ENCODE measurements around the gene GLA. TPM values are rescaled to one million over a fixed set of nuclear protein-coding genes. Genes with fewer than 3 reads are reported as not detected.

GLA gene
- total and polyA plus RNA-seq, 9 of the 15 experiments (the other 6 are each of a cell fraction or from before 2014, with no cell fraction given) = 41.7 to 146 (median 73.8) TPM

- TF ChIP-seq ZNF407 (IDR thresholded peaks at IDR 0.05; ENCODE audit: low read depth) = no peak
- TF ChIP-seq E2F5 (CRISPR knock-in tag; IDR thresholded peaks at IDR 0.05) = no peak
- no peak for TF ChIP-seq GATAD2B (IDR thresholded peaks at IDR 0.05; ENCODE audit: borderline replicate concordance)
- no peak for TF ChIP-seq TEAD1 (CRISPR knock-in tag; IDR thresholded peaks at IDR 0.05)
- no peak for TF ChIP-seq ZNF740 (CRISPR knock-in tag; IDR thresholded peaks at IDR 0.05)
- TF ChIP-seq ZNF740 (tag; IDR thresholded peaks at IDR 0.05) = no peak
- TF ChIP-seq E4F1 (CRISPR knock-in tag; IDR thresholded peaks at IDR 0.05; ENCODE audit: borderline replicate concordance) = no peak
- TF ChIP-seq MXD1 (CRISPR knock-in tag; IDR thresholded peaks at IDR 0.05; ENCODE audit: borderline replicate concordance, poor library complexity, severe bottlenecking) = no peak
- TF ChIP-seq ILF3 (IDR thresholded peaks at IDR 0.05; ENCODE audit: borderline replicate concordance) = no peak
- no peak for TF ChIP-seq CTCFL (IDR thresholded peaks at IDR 0.05; ENCODE audit: borderline replicate concordance, insufficient read depth, low read depth, low read length, poor library complexity, severe bottlenecking)
Observed at GRCh38 chrX:101385795-101386541, 21.8 kb downstream of the GLA start, which contains the start of gene BTK (continued).

All from K562 (cell line).